Duodenal mucosa (tissue), 2 donors: ENCODE measurements around the gene RTP5.
"Not testable (repeated sequence)": the region's sequence is repeated elsewhere in the genome, so short reads cannot be mapped to it uniquely, and the experiment has no call there.

Experiments
- H3K27ac ChIP-seq: one replicate; pipeline ENCODE4 v1.7.0; 2013; ENCODE audit warnings: low read depth, low read length
- H3K27me3 ChIP-seq, 2 donors: one replicate each; pipeline ENCODE4 v1.7.0; 2013; ENCODE audit warnings: low read length in 2 of 2, control low read depth in 1 of 2; ENCODE audit not compliant: insufficient read depth in 2 of 2, control insufficient read depth in 1 of 2
- H3K36me3 ChIP-seq, 2 donors: one replicate each; pipeline ENCODE4 v1.7.0; 2013; ENCODE audit warnings: low read length in 2 of 2, control low read depth in 1 of 2; ENCODE audit not compliant: insufficient read depth in 2 of 2, control insufficient read depth in 1 of 2
- H3K4me1 ChIP-seq, 2 donors: one replicate each; pipeline ENCODE4 v1.7.0; 2013; ENCODE audit warnings: low read length in 2 of 2, control low read depth in 1 of 2; ENCODE audit not compliant: insufficient read depth in 2 of 2, control insufficient read depth in 1 of 2
- H3K4me3 ChIP-seq, 2 donors: one replicate each; pipeline ENCODE4 v1.7.0; 2013; ENCODE audit warnings: low read length in 2 of 2, low read depth in 1 of 2
- H3K9ac ChIP-seq, 2 donors: one replicate each; pipeline ENCODE4 v1.7.0; 2013; ENCODE audit warnings: low read length in 2 of 2, low read depth in 1 of 2
- H3K9me3 ChIP-seq, 2 donors: one replicate each; pipeline ENCODE4 v1.7.0; 2013; ENCODE audit warnings: low read length in 2 of 2, control low read depth in 1 of 2; ENCODE audit not compliant: control insufficient read depth in 1 of 2

RTP5 gene

GRCh38 chr2:241904791-241905710 is 35.5 kb downstream of the RTP5 start:
- H3K9ac ChIP-seq, result no peak overlapping the region
- no peaks in the 10 kb centered on the region for H3K4me1 ChIP-seq

GRCh38 chr2:241905716-241906377 is 36.3 kb downstream of the RTP5 start:
- Histone ChIP-seq H3K36me3 (no peaks in the 10 kb centered on the region), H3K4me3 (no peak overlapping the region), H3K27me3 (no peaks in the 10 kb centered on the region), H3K4me1 (no peaks in the 10 kb centered on the region), H3K9ac (no peak overlapping the region), H3K9me3 (no peaks in the 10 kb centered on the region), H3K27ac (no peak overlapping the region)

More at GRCh38 chr2:241904791-241905710, 35.5 kb downstream of the RTP5 start:
- Histone ChIP-seq H3K27me3 (no peaks in the 10 kb centered on the region), H3K9me3 (no peaks in the 10 kb centered on the region), H3K27ac (no peak overlapping the region), H3K4me3 (no peak overlapping the region), H3K36me3 (no peaks in the 10 kb centered on the region)

GRCh38 chr2:241906378-241906770 is 36.8 kb downstream of the RTP5 start:
- not testable (repeated sequence) for H3K36me3 ChIP-seq, H3K9ac ChIP-seq, H3K4me3 ChIP-seq, H3K27me3 ChIP-seq, H3K4me1 ChIP-seq, H3K27ac ChIP-seq, H3K9me3 ChIP-seq

- H3K36me3 ChIP-seq, result no peaks in the 10 kb centered on the region
Measured at GRCh38 chr2:241906826-241907570, 37.5 kb downstream of the RTP5 start.

GRCh38 chr2:241907831-241908230 is 38.3 kb downstream of the RTP5 start:
- not testable (repeated sequence) for H3K27ac ChIP-seq, H3K4me3 ChIP-seq, H3K9me3 ChIP-seq, H3K4me1 ChIP-seq, H3K27me3 ChIP-seq, H3K36me3 ChIP-seq, H3K9ac ChIP-seq

More at GRCh38 chr2:241906826-241907570, 37.5 kb downstream of the RTP5 start:
- Histone ChIP-seq H3K9me3 (no peaks in the 10 kb centered on the region), H3K9ac (no peak overlapping the region), H3K27me3 (no peaks in the 10 kb centered on the region), H3K4me1 (no peaks in the 10 kb centered on the region), H3K27ac (no peak overlapping the region), H3K4me3 (no peak overlapping the region)

- Histone ChIP-seq H3K4me1 (no peaks in the 10 kb centered on the region), H3K27ac (no peak overlapping the region), H3K9me3 (no peaks in the 10 kb centered on the region), H3K4me3 (no peak overlapping the region), H3K36me3 (no peaks in the 10 kb centered on the region), H3K27me3 (no peaks in the 10 kb centered on the region), H3K9ac (no peak overlapping the region)
Measured at GRCh38 chr2:241908686-241909420, 39.3 kb downstream of the RTP5 start.

GRCh38 chr2:241909769-241910168 is 40.2 kb downstream of the RTP5 start:
- no peaks in the 10 kb centered on the region for H3K27me3 ChIP-seq
- no peaks in the 10 kb centered on the region for H3K36me3 ChIP-seq
- H3K9ac ChIP-seq, result no peak overlapping the region
- no peak overlapping the region for H3K27ac ChIP-seq
- no peaks in the 10 kb centered on the region for H3K4me1 ChIP-seq
- no peak overlapping the region for H3K4me3 ChIP-seq
- no peaks in the 10 kb centered on the region for H3K9me3 ChIP-seq

- no peak overlapping the region for H3K9ac ChIP-seq
- H3K36me3 ChIP-seq, result no peaks in the 10 kb centered on the region
- H3K9me3 ChIP-seq, result no peaks in the 10 kb centered on the region
- no peak overlapping the region for H3K27ac ChIP-seq
- no peak overlapping the region for H3K4me3 ChIP-seq
- H3K27me3 ChIP-seq, result no peaks in the 10 kb centered on the region
- no peaks in the 10 kb centered on the region for H3K4me1 ChIP-seq
Measured at GRCh38 chr2:241910604-241911520, 41.3 kb downstream of the RTP5 start.

- H3K4me3 ChIP-seq, result no peak overlapping the region
- H3K9ac ChIP-seq, result no peak overlapping the region
- H3K4me1 ChIP-seq, result no peaks in the 10 kb centered on the region
- H3K27me3 ChIP-seq, result no peaks in the 10 kb centered on the region
- H3K27ac ChIP-seq, result no peak overlapping the region
- no peaks in the 10 kb centered on the region for H3K9me3 ChIP-seq
- no peaks in the 10 kb centered on the region for H3K36me3 ChIP-seq
Measured at GRCh38 chr2:241911551-241911950, 42.0 kb downstream of the RTP5 start.
